ENCODE results near the gene INTS11. TPM values are rescaled to one million over a fixed set of nuclear protein-coding genes. Genes with fewer than 3 reads are reported as not detected.

INTS11 gene
- total and polyA plus RNA-seq, 4 donors: 26.3 to 40.5 (median 34.5) TPM

DNA sequence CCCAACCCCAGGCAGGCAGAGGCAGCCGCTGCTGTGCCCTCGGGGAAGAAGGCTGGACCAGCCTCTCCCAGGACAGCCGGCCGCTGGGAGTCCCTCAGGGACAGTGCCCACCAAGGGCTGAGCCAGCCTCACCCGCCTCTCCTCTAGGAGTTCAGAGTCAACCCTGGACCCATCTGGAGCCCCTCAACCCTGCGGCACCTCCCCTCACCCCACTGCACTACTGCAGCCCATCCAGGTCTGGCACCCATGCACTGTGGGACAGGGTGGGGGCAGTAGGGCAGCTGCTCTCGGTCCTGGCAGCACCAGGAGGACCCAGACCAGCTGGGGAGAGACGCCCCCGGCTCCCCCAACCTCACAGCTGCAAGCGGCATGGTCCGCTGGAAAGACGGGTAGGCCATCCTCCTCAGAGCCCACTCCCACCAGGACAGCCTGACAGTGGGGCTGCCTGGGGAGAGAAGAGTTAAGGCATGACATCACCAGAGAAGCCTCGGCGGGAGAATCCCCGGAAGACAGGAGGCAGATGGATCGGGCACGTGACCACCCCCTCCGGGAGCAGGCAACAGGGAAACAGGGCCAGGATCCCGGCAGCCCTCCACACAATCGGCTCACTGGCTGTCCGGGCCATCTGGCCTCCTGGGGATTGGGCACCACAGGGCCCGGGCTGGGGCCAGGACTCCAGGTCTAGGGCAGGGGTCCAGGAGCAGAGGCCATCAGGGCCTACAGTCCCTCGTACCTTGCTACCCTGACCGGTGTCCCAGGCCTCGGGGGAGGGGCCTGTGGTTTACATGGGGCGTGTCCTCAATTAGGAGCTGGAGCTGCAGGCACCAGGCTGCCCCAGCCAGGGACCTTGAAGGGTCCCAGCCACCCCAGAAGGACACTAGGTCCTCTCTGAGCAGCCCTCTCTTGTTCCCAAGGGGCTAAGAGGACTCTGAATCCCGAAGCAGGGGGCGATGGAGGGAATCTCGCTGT, 19.8 kb downstream of the INTS11 start:
- Histone ChIP-seq H3K9ac (ENCODE audit: low read depth in 1 of 2, low read length in 2 of 2) (peak overlapping the region in 1 of 2 donors; percentile 25), H3K27me3 (ENCODE audit: control insufficient read depth in 4 of 4, insufficient read depth in 4 of 4, low read length in 3 of 4) (no peaks in the 10 kb centered on the region), H3K36me3 (ENCODE audit: control insufficient read depth in 4 of 4, insufficient read depth in 3 of 4, low read depth in 1 of 4, low read length in 3 of 4) (no peaks in the 10 kb centered on the region), H3K9me3 (ENCODE audit: control insufficient read depth in 4 of 4, low read length in 3 of 4) (no peaks in the 10 kb centered on the region), H3K4me3 (ENCODE audit: low read depth in 1 of 3, low read length in 3 of 3) (no peak overlapping the region), H3K4me1 (ENCODE audit: control insufficient read depth in 4 of 4, insufficient read depth in 4 of 4, low read length in 3 of 4) (peaks cover 16 to 39% (median 33%) of the 10 kb centered on the region in 4 donors), H3K27ac (ENCODE audit: low read depth in 1 of 2, low read length in 2 of 2) (peak overlapping the region; percentile 37 to 40)
- 44% methylated on average over 29 of the region's 29 CpGs for WGBS
- peak; percentile 51 for DNase-seq (ENCODE audit: low spot score)
- TF ChIP-seq GABPA (IDR thresholded peaks at IDR 0.05 in 1 of 2, conservative IDR thresholded peaks at IDR 0.05 in 1 of 2) (peak in 1 of 2 donors; percentile 18), FOXA1 (IDR thresholded peaks at IDR 0.05) (no peak)

DNA sequence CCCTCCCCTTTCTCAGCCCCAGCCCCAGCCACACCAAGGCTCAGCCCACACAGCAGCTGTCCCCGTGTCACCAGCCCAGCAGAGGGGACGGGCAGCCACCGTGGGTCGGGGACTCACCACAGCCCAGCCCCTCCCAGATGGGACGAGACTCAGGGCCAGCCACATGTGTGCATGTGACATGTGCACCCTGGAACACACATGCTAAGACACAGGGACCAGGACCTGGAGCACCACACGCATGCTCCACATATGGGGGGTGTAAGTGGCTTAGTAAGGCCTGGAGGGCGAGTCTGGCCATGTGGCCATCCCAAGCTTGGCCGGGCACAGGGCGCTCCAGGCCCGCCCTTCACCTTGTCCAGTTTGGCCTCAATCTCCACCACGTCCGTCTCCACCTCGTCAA, 20.7 kb downstream of the INTS11 start:
- Histone ChIP-seq H3K4me1 (ENCODE audit: control insufficient read depth in 4 of 4, insufficient read depth in 4 of 4, low read length in 3 of 4) (peaks cover 11 to 32% (median 28%) of the 10 kb centered on the region in 4 donors), H3K9ac (ENCODE audit: low read depth in 1 of 2, low read length in 2 of 2) (no peak overlapping the region), H3K27me3 (ENCODE audit: control insufficient read depth in 4 of 4, insufficient read depth in 4 of 4, low read length in 3 of 4) (no peaks in the 10 kb centered on the region), H3K9me3 (ENCODE audit: control insufficient read depth in 4 of 4, low read length in 3 of 4) (no peaks in the 10 kb centered on the region), H3K4me3 (ENCODE audit: low read depth in 1 of 3, low read length in 3 of 3) (no peak overlapping the region), H3K27ac (ENCODE audit: low read depth in 1 of 2, low read length in 2 of 2) (no peak overlapping the region), H3K36me3 (ENCODE audit: control insufficient read depth in 4 of 4, insufficient read depth in 3 of 4, low read depth in 1 of 4, low read length in 3 of 4) (peaks cover 0 to under 1% (median 0%) of the 10 kb centered on the region in 4 donors)
- whole genome bisulfite sequencing: 86% methylated on average over 13 of the region's 13 CpGs
- TF ChIP-seq, protein P1, sequence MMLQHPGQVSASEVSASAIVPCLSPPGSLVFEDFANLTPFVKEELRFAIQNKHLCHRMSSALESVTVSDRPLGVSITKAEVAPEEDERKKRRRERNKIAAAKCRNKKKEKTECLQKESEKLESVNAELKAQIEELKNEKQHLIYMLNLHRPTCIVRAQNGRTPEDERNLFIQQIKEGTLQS (IDR thresholded peaks at IDR 0.05): no peak
- DNase-seq (ENCODE audit: low spot score): no peak

DNA sequence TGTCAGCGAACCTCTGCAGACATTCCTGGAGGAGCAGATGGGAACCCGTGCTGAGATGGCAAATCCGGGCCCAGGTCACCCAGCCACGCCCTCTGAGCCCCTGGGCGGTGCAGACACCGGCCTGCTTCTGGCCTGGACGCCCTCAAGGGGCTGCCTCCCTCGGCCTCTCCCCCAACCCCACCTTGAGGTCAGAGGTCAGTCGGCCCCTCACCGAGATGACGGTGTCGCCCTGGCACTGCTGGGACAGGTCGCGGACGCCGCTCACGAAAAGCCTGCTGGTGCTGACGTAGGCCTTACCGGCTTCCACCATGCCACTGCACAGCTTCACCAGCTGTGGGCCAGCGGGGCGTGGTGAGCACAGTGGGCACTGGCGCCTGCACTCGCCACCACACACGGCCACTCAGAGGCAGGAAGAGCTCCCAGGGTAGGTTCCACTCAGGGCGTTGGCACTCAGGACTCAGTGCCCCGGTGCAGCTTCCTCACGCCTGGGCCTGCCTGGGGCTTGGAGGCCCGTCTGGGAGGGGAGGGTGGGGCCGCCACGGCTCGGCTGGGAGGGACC, 21.4 kb downstream of the INTS11 start:
- H3K4me1 ChIP-seq (ENCODE audit: control insufficient read depth in 4 of 4, insufficient read depth in 4 of 4, low read length in 3 of 4): peaks cover 11 to 32% (median 27%) of the 10 kb centered on the region in 4 donors
- 92% methylated on average over 31 of the region's 31 CpGs for whole genome bisulfite sequencing

DNA sequence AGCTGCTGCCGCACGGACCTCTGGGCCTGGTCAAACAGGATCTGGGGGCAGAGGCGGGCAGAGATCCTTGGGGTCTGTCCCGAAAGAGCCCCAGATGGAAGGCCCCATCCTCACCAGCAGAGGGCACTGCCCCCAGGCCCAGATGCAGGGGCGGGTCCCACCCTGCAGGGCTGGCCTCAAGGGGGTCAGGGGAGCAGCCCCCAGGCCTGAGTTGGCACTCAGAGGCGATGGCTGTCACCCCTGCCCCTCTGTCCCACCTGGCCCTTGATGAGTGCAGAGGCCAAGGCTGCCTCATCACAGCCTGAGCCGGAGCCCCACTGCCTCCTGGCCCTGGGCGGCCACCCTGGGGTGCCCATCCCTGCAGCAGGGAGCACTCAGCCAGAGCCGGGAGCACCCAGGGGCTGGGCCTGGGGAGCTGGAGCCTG, 22.4 kb downstream of the INTS11 start:
- no peak for DNase-seq (ENCODE audit: low spot score)
- WGBS: 97% methylated on average over 9 of the region's 9 CpGs
- Histone ChIP-seq H3K9me3 (ENCODE audit: control insufficient read depth in 4 of 4, low read length in 3 of 4) (no peaks in the 10 kb centered on the region), H3K4me1 (ENCODE audit: control insufficient read depth in 4 of 4, insufficient read depth in 4 of 4, low read length in 3 of 4) (peaks cover 11 to 28% (median 24%) of the 10 kb centered on the region in 4 donors), H3K9ac (ENCODE audit: low read depth in 1 of 2, low read length in 2 of 2) (no peak overlapping the region), H3K27me3 (ENCODE audit: control insufficient read depth in 4 of 4, insufficient read depth in 4 of 4, low read length in 3 of 4) (no peaks in the 10 kb centered on the region), H3K36me3 (ENCODE audit: control insufficient read depth in 4 of 4, insufficient read depth in 3 of 4, low read depth in 1 of 4, low read length in 3 of 4) (peaks cover 0 to 7% (median under 1%) of the 10 kb centered on the region in 4 donors), H3K4me3 (ENCODE audit: low read depth in 1 of 3, low read length in 3 of 3) (no peak overlapping the region), H3K27ac (ENCODE audit: low read depth in 1 of 2, low read length in 2 of 2) (no peak overlapping the region)
- TF ChIP-seq, protein P2, sequence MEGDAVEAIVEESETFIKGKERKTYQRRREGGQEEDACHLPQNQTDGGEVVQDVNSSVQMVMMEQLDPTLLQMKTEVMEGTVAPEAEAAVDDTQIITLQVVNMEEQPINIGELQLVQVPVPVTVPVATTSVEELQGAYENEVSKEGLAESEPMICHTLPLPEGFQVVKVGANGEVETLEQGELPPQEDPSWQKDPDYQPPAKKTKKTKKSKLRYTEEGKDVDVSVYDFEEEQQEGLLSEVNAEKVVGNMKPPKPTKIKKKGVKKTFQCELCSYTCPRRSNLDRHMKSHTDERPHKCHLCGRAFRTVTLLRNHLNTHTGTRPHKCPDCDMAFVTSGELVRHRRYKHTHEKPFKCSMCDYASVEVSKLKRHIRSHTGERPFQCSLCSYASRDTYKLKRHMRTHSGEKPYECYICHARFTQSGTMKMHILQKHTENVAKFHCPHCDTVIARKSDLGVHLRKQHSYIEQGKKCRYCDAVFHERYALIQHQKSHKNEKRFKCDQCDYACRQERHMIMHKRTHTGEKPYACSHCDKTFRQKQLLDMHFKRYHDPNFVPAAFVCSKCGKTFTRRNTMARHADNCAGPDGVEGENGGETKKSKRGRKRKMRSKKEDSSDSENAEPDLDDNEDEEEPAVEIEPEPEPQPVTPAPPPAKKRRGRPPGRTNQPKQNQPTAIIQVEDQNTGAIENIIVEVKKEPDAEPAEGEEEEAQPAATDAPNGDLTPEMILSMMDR (IDR thresholded peaks at IDR 0.05; ENCODE audit: low read depth, low read length, missing input control): no peak
- TF ChIP-seq, protein P1 (IDR thresholded peaks at IDR 0.05): no peak
- TF ChIP-seq GABPA (IDR thresholded peaks at IDR 0.05 in 1 of 2, conservative IDR thresholded peaks at IDR 0.05 in 1 of 2): no peak
- no peak for TF ChIP-seq SP1 (IDR thresholded peaks at IDR 0.05)
- TF ChIP-seq, protein P3, sequence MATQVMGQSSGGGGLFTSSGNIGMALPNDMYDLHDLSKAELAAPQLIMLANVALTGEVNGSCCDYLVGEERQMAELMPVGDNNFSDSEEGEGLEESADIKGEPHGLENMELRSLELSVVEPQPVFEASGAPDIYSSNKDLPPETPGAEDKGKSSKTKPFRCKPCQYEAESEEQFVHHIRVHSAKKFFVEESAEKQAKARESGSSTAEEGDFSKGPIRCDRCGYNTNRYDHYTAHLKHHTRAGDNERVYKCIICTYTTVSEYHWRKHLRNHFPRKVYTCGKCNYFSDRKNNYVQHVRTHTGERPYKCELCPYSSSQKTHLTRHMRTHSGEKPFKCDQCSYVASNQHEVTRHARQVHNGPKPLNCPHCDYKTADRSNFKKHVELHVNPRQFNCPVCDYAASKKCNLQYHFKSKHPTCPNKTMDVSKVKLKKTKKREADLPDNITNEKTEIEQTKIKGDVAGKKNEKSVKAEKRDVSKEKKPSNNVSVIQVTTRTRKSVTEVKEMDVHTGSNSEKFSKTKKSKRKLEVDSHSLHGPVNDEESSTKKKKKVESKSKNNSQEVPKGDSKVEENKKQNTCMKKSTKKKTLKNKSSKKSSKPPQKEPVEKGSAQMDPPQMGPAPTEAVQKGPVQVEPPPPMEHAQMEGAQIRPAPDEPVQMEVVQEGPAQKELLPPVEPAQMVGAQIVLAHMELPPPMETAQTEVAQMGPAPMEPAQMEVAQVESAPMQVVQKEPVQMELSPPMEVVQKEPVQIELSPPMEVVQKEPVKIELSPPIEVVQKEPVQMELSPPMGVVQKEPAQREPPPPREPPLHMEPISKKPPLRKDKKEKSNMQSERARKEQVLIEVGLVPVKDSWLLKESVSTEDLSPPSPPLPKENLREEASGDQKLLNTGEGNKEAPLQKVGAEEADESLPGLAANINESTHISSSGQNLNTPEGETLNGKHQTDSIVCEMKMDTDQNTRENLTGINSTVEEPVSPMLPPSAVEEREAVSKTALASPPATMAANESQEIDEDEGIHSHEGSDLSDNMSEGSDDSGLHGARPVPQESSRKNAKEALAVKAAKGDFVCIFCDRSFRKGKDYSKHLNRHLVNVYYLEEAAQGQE (IDR thresholded peaks at IDR 0.05): no peak
- no peak for TF ChIP-seq JUND (IDR thresholded peaks at IDR 0.05)

More for the DNA sequence above, 21.4 kb downstream of the INTS11 start:
- Histone ChIP-seq H3K36me3 (ENCODE audit: control insufficient read depth in 4 of 4, insufficient read depth in 3 of 4, low read depth in 1 of 4, low read length in 3 of 4) (peaks cover 0 to 3% (median 0%) of the 10 kb centered on the region in 4 donors), H3K9me3 (ENCODE audit: control insufficient read depth in 4 of 4, low read length in 3 of 4) (no peaks in the 10 kb centered on the region), H3K27me3 (ENCODE audit: control insufficient read depth in 4 of 4, insufficient read depth in 4 of 4, low read length in 3 of 4) (no peaks in the 10 kb centered on the region), H3K4me3 (ENCODE audit: low read depth in 1 of 3, low read length in 3 of 3) (no peak overlapping the region), H3K27ac (ENCODE audit: low read depth in 1 of 2, low read length in 2 of 2) (no peak overlapping the region), H3K9ac (ENCODE audit: low read depth in 1 of 2, low read length in 2 of 2) (no peak overlapping the region)
- TF ChIP-seq EGR1 (IDR thresholded peaks at IDR 0.05; ENCODE audit: low read depth in 2 of 2) (no peak), HNF4G (IDR thresholded peaks at IDR 0.05) (no peak), GABPA (IDR thresholded peaks at IDR 0.05 in 1 of 2, conservative IDR thresholded peaks at IDR 0.05 in 1 of 2) (no peak), FOXA1 (IDR thresholded peaks at IDR 0.05) (no peak), TAF1 (conservative IDR thresholded peaks at IDR 0.05) (no peak), NR2F2 (IDR thresholded peaks at IDR 0.05) (no peak)
- TF ChIP-seq, protein P4, sequence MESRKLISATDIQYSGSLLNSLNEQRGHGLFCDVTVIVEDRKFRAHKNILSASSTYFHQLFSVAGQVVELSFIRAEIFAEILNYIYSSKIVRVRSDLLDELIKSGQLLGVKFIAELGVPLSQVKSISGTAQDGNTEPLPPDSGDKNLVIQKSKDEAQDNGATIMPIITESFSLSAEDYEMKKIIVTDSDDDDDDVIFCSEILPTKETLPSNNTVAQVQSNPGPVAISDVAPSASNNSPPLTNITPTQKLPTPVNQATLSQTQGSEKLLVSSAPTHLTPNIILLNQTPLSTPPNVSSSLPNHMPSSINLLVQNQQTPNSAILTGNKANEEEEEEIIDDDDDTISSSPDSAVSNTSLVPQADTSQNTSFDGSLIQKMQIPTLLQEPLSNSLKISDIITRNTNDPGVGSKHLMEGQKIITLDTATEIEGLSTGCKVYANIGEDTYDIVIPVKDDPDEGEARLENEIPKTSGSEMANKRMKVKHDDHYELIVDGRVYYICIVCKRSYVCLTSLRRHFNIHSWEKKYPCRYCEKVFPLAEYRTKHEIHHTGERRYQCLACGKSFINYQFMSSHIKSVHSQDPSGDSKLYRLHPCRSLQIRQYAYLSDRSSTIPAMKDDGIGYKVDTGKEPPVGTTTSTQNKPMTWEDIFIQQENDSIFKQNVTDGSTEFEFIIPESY (IDR thresholded peaks at IDR 0.05): no peak
- DNase-seq (ENCODE audit: low spot score): no peak

Measured in liver (tissue), 9 donors.